Stimulated activated naive B cell treated with anti-CD40 and anti-IgM and Interleukin-4, amounts not matched to agents 10 μg/mL and 1 μg/mL and 100 μg/mL, for 72 hours (primary cell): ENCODE results near the gene DPH1.
A peak's percentile ranks its signal among the peaks of the same experiment; 100 is the strongest.

Experiments
- ATAC-seq, 2 donors: fragments of 150-1000 bp; cut with Tn5 transposase; replicated peaks; 2 replicates each; pipeline ENCODE4 v1.10.0; 2021; ENCODE audit warnings: moderate library complexity in 1 of 2
- DNase-seq: peaks from one replicate; pipeline ENCODE4 v3.0.0; 2021
- H3K27ac Mint-ChIP-seq: one replicate; pipeline ENCODE4 v1.8.0; 2022; ENCODE audit warnings: mild to moderate bottlenecking, mixed read lengths
- H3K27me3 Mint-ChIP-seq, 2 donors: one replicate each; pipeline ENCODE4 v1.8.0; 2022; ENCODE audit warnings: mixed read lengths in 2 of 2
- H3K36me3 Mint-ChIP-seq, 2 donors: one replicate each; pipeline ENCODE4 v1.8.0; 2022; ENCODE audit warnings: mixed read lengths in 2 of 2, mild to moderate bottlenecking in 1 of 2
- H3K4me1 Mint-ChIP-seq, 2 donors: one replicate each; pipeline ENCODE4 v1.8.0; 2022; ENCODE audit warnings: mixed read lengths in 2 of 2, mild to moderate bottlenecking in 1 of 2
- H3K4me3 Mint-ChIP-seq, 2 donors: one replicate each; pipeline ENCODE4 v1.8.0; 2022; ENCODE audit warnings: mild to moderate bottlenecking in 2 of 2, mixed read lengths in 2 of 2, moderate library complexity in 1 of 2
- H3K9me3 Mint-ChIP-seq, 2 donors: one replicate each; pipeline ENCODE4 v1.8.0; 2022; ENCODE audit warnings: mixed read lengths in 2 of 2, mild to moderate bottlenecking in 1 of 2

Gene DPH1

GRCh38 chr17:2062571-2063183, 32.7 kb downstream of the DPH1 start:
- H3K36me3 Mint-ChIP-seq: peaks cover 67% of the 10 kb centered on the region in 2 donors
- ATAC-seq: no peak
- H3K27me3 Mint-ChIP-seq: peaks cover 8 to 10% of the 10 kb centered on the region in 2 donors
- H3K9me3 Mint-ChIP-seq: no peaks in the 10 kb centered on the region
- H3K4me1 Mint-ChIP-seq: peaks cover 38 to 64% of the 10 kb centered on the region in 2 donors
- no peak for DNase-seq
- H3K27ac Mint-ChIP-seq: no peak overlapping the region
- no peak overlapping the region for H3K4me3 Mint-ChIP-seq

GRCh38 chr17:2063261-2064146, 33.6 kb downstream of the DPH1 start:
- Mint-ChIP-seq H3K27ac (no peak overlapping the region), H3K4me1 (peaks cover 42 to 71% of the 10 kb centered on the region in 2 donors), H3K27me3 (peaks cover 8 to 10% of the 10 kb centered on the region in 2 donors), H3K36me3 (peaks cover 64 to 74% of the 10 kb centered on the region in 2 donors), H3K4me3 (peak overlapping the region; percentile 1 to 28), H3K9me3 (no peaks in the 10 kb centered on the region)
- DNase-seq: no peak
- peak in 1 of 2 donors; percentile 1 for ATAC-seq

- peaks cover 69 to 80% of the 10 kb centered on the region in 2 donors for H3K36me3 Mint-ChIP-seq
- H3K4me3 Mint-ChIP-seq: peak overlapping the region; percentile 1 to 28
- H3K9me3 Mint-ChIP-seq: no peaks in the 10 kb centered on the region
- H3K27ac Mint-ChIP-seq: no peak overlapping the region
- peaks cover 8 to 10% of the 10 kb centered on the region in 2 donors for H3K27me3 Mint-ChIP-seq
- peak in 1 of 2 donors; percentile 6 for ATAC-seq
- DNase-seq: no peak
- H3K4me1 Mint-ChIP-seq: peaks cover 47 to 73% of the 10 kb centered on the region in 2 donors
Observed at GRCh38 chr17:2064147-2064489, 34.2 kb downstream of the DPH1 start.

- no peak for DNase-seq
- ATAC-seq: peak; percentile 79 to 85
- no peaks in the 10 kb centered on the region for H3K9me3 Mint-ChIP-seq
- H3K27ac Mint-ChIP-seq: peak overlapping the region; percentile 87
- H3K36me3 Mint-ChIP-seq: peaks cover 70 to 79% of the 10 kb centered on the region in 2 donors
- H3K4me3 Mint-ChIP-seq: peak overlapping the region; percentile 10 to 40
- H3K4me1 Mint-ChIP-seq: peaks cover 46 to 71% of the 10 kb centered on the region in 2 donors
- H3K27me3 Mint-ChIP-seq: peaks cover 8 to 10% of the 10 kb centered on the region in 2 donors
Observed at GRCh38 chr17:2064520-2064971, 34.6 kb downstream of the DPH1 start.

- peak overlapping the region; percentile 87 for H3K27ac Mint-ChIP-seq
- H3K4me1 Mint-ChIP-seq: peaks cover 47 to 71% of the 10 kb centered on the region in 2 donors
- H3K4me3 Mint-ChIP-seq: peak overlapping the region; percentile 10 to 40
- H3K27me3 Mint-ChIP-seq: peaks cover 6 to 7% of the 10 kb centered on the region in 2 donors
- ATAC-seq (peak; percentile 36 to 42), DNase-seq (no peak)
- no peaks in the 10 kb centered on the region for H3K9me3 Mint-ChIP-seq
- H3K36me3 Mint-ChIP-seq: peaks cover 73 to 82% of the 10 kb centered on the region in 2 donors
Observed at GRCh38 chr17:2064980-2065785, 35.2 kb downstream of the DPH1 start.

GRCh38 chr17:2065949-2066400, 36.0 kb downstream of the DPH1 start:
- no peak for ATAC-seq
- Mint-ChIP-seq H3K36me3 (peaks cover 66 to 77% of the 10 kb centered on the region in 2 donors), H3K27me3 (no peaks in the 10 kb centered on the region), H3K4me1 (peaks cover 47 to 72% of the 10 kb centered on the region in 2 donors), H3K4me3 (no peak overlapping the region), H3K27ac (peak overlapping the region; percentile 51), H3K9me3 (no peaks in the 10 kb centered on the region)
- no peak for DNase-seq

- DNase-seq (no peak), ATAC-seq (no peak)
- H3K4me3 Mint-ChIP-seq: no peak overlapping the region
- no peak overlapping the region for H3K27ac Mint-ChIP-seq
- H3K36me3 Mint-ChIP-seq: peaks cover 67 to 83% of the 10 kb centered on the region in 2 donors
- peaks cover 58 to 83% of the 10 kb centered on the region in 2 donors for H3K4me1 Mint-ChIP-seq
- no peaks in the 10 kb centered on the region for H3K9me3 Mint-ChIP-seq
- no peaks in the 10 kb centered on the region for H3K27me3 Mint-ChIP-seq
Observed at GRCh38 chr17:2067048-2067561, 37.2 kb downstream of the DPH1 start.

- Mint-ChIP-seq H3K4me3 (peak overlapping the region in 1 of 2 donors; percentile 35), H3K36me3 (peaks cover 64 to 82% of the 10 kb centered on the region in 2 donors), H3K27ac (no peak overlapping the region), H3K27me3 (no peaks in the 10 kb centered on the region), H3K4me1 (peaks cover 61 to 86% of the 10 kb centered on the region in 2 donors), H3K9me3 (no peaks in the 10 kb centered on the region)
- DNase-seq (no peak), ATAC-seq (no peak)
Observed at GRCh38 chr17:2067608-2068024, 37.7 kb downstream of the DPH1 start.

GRCh38 chr17:2068031-2068518, 38.1 kb downstream of the DPH1 start:
- H3K27ac Mint-ChIP-seq: no peak overlapping the region
- DNase-seq (no peak), ATAC-seq (no peak)
- H3K36me3 Mint-ChIP-seq: peaks cover 62 to 77% of the 10 kb centered on the region in 2 donors
- H3K27me3 Mint-ChIP-seq: no peaks in the 10 kb centered on the region
- peak overlapping the region in 1 of 2 donors; percentile 35 for H3K4me3 Mint-ChIP-seq
- H3K9me3 Mint-ChIP-seq: no peaks in the 10 kb centered on the region
- peaks cover 62 to 86% of the 10 kb centered on the region in 2 donors for H3K4me1 Mint-ChIP-seq

- no peak for DNase-seq
- Mint-ChIP-seq H3K4me3 (no peak overlapping the region), H3K27me3 (no peaks in the 10 kb centered on the region), H3K9me3 (no peaks in the 10 kb centered on the region), H3K27ac (peak overlapping the region; percentile 15), H3K4me1 (peaks cover 58 to 82% of the 10 kb centered on the region in 2 donors), H3K36me3 (peaks cover 59 to 72% of the 10 kb centered on the region in 2 donors)
- ATAC-seq: no peak
Observed at GRCh38 chr17:2068519-2069051, 38.6 kb downstream of the DPH1 start.

GRCh38 chr17:2070241-2071023, 40.5 kb downstream of the DPH1 start:
- Mint-ChIP-seq H3K4me1 (peaks cover 47 to 74% of the 10 kb centered on the region in 2 donors), H3K36me3 (peaks cover 45 to 64% of the 10 kb centered on the region in 2 donors), H3K27ac (peak overlapping the region; percentile 94), H3K27me3 (no peaks in the 10 kb centered on the region), H3K9me3 (no peaks in the 10 kb centered on the region), H3K4me3 (peak overlapping the region; percentile 29 to 74)
- ATAC-seq (peak; percentile 92), DNase-seq (peak; percentile 85)

GRCh38 chr17:2071024-2071385, 41.1 kb downstream of the DPH1 start:
- DNase-seq: no peak
- Mint-ChIP-seq H3K4me3 (peak overlapping the region; percentile 14), H3K27me3 (no peaks in the 10 kb centered on the region), H3K27ac (peak overlapping the region; percentile 94), H3K9me3 (no peaks in the 10 kb centered on the region), H3K4me1 (peaks cover 50 to 74% of the 10 kb centered on the region in 2 donors), H3K36me3 (peaks cover 41 to 62% of the 10 kb centered on the region in 2 donors)
- ATAC-seq: no peak
